Measurements from ENCODE around the gene PTPRG. TPM values are rescaled to one million over a fixed set of nuclear protein-coding genes. Genes with fewer than 3 reads are reported as not detected.
A peak's percentile ranks its signal among the peaks of the same experiment; 100 is the strongest.

PTPRG gene
- total RNA-seq, 1 experiment from 2014 or later, result 69.3 TPM

DNA sequence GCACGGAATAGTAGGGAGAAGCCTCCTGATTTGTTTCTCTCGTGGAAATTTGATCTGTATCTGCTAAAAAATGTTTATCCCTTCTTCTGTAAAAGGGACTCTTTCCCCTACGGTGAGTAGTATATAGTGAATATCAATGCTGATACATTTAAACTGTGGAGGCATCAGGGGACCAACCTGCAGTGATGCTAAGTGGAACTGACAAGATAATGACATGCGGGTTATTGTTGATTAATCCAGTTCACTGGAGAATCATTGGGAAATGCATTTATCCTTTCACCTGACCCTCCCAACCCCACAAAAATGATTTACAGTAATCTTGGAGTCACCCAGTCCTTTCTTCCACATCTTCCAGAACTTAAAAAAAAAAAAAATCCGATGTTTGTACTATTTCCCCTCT is 264.8 kb downstream of the PTPRG start:
- no peak overlapping the region for H3K4me3 Mint-ChIP-seq
- TF ChIP-seq, protein P1, sequence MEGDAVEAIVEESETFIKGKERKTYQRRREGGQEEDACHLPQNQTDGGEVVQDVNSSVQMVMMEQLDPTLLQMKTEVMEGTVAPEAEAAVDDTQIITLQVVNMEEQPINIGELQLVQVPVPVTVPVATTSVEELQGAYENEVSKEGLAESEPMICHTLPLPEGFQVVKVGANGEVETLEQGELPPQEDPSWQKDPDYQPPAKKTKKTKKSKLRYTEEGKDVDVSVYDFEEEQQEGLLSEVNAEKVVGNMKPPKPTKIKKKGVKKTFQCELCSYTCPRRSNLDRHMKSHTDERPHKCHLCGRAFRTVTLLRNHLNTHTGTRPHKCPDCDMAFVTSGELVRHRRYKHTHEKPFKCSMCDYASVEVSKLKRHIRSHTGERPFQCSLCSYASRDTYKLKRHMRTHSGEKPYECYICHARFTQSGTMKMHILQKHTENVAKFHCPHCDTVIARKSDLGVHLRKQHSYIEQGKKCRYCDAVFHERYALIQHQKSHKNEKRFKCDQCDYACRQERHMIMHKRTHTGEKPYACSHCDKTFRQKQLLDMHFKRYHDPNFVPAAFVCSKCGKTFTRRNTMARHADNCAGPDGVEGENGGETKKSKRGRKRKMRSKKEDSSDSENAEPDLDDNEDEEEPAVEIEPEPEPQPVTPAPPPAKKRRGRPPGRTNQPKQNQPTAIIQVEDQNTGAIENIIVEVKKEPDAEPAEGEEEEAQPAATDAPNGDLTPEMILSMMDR (conservative IDR thresholded peaks at IDR 0.05), result no peak
- H3K4ac ChIP-seq (ENCODE audit: low read depth, low read length), result no peak overlapping the region
- H2AK5ac ChIP-seq (ENCODE audit: insufficient read length, low read length), result no peak overlapping the region
- no peak overlapping the region for H2BK12ac ChIP-seq (ENCODE audit: insufficient read length, low read depth, low read length)
- H3K27ac Mint-ChIP-seq, result peak overlapping the region in 2 of 3 experiments; percentile 15 to 18; a peak in 2 of 7 replicates
- no CpG with 5 or more reads among the region's 5 CpGs for WGBS (ENCODE audit: extremely low coverage, insufficient read length, low lambda C conversion rate)
- no peak overlapping the region for H2BK15ac ChIP-seq (ENCODE audit: low read depth, low read length)
- no peak overlapping the region for H4K5ac ChIP-seq (ENCODE audit: insufficient read length, low read depth, low read length)
- H3K36me3 Mint-ChIP-seq (ENCODE audit: insufficient read depth in 1 of 3, low read depth in 3 of 3), result peaks cover 0 to 6% (median 0%) of the 10 kb centered on the region in 3 experiments; a peak in 1 of 7 replicates
- H2AFZ ChIP-seq (ENCODE audit: low read length), result no peak overlapping the region
- H3K9me3 ChIP-seq (ENCODE audit: control insufficient read depth, low read depth, low read length), result no peaks in the 10 kb centered on the region
- H2BK5ac ChIP-seq (ENCODE audit: insufficient read length, low read length), result no peak overlapping the region
- H3K4me1 Mint-ChIP-seq, result peaks cover 32 to 44% of the 10 kb centered on the region in 2 experiments
- no peak overlapping the region for H4K8ac ChIP-seq (replicated peaks; ENCODE audit: insufficient read length, low read depth, low read length)
- H3K56ac ChIP-seq (ENCODE audit: insufficient read length, low read depth, low read length), result no peak overlapping the region
- no peaks in the 10 kb centered on the region for H3K9me3 Mint-ChIP-seq
- H2BK120ac ChIP-seq (ENCODE audit: low read depth, low read length, poor library complexity, severe bottlenecking), result no peak overlapping the region
- no peak for DNase-seq
- no peak overlapping the region for H3K23ac ChIP-seq (ENCODE audit: insufficient read length, low read depth, low read length)
- no peaks in the 10 kb centered on the region for H3K23me2 ChIP-seq (ENCODE audit: insufficient read length, low read depth, low read length, poor library complexity, severe bottlenecking)
- no peak overlapping the region for H3K4me2 ChIP-seq (ENCODE audit: insufficient read depth, insufficient read length, low read length)
- H3K9ac ChIP-seq (ENCODE audit: extremely low read depth, insufficient read length, low read length), result no peak overlapping the region
- H3K79me2 ChIP-seq (ENCODE audit: insufficient read depth, low read length), result peaks cover 32% of the 10 kb centered on the region; the same call in 1 of the 2 replicates
- no peak overlapping the region for H3K27ac ChIP-seq (ENCODE audit: insufficient read length, low read depth, low read length)
- no peak overlapping the region for H3K14ac ChIP-seq (ENCODE audit: insufficient read depth, low read length)
- no peaks in the 10 kb centered on the region for H3K27me3 Mint-ChIP-seq (ENCODE audit: low read depth)
- no peak overlapping the region for H2BK20ac ChIP-seq (ENCODE audit: low read depth, low read length, poor library complexity, severe bottlenecking)
- no peak overlapping the region for H3K18ac ChIP-seq (ENCODE audit: insufficient read length, low read depth, low read length)
- no peak overlapping the region for H4K91ac ChIP-seq (ENCODE audit: insufficient read length, low read depth, low read length)
- H3K4me1 ChIP-seq (ENCODE audit: insufficient read depth, low read length), result peaks cover 16% of the 10 kb centered on the region; the same call in 1 of the 2 replicates
- H4K20me1 ChIP-seq (ENCODE audit: control insufficient read depth, insufficient read depth, insufficient read length), result no peaks in the 10 kb centered on the region
- no peaks in the 10 kb centered on the region for H3K27me3 ChIP-seq (ENCODE audit: insufficient read depth, low read length)
- no peak overlapping the region for H3T11ph ChIP-seq (ENCODE audit: low read length)
- no peaks in the 10 kb centered on the region for H3K79me1 ChIP-seq (ENCODE audit: insufficient read depth, low read depth, low read length, poor library complexity, severe bottlenecking)
